Glomerular endothelial cell (primary cell): ENCODE results near the gene ZNF576. TPM values are rescaled to one million over a fixed set of nuclear protein-coding genes. Genes with fewer than 3 reads are reported as not detected.
"Not testable (repeated sequence)": the region's sequence is repeated elsewhere in the genome, so short reads cannot be mapped to it uniquely, and the experiment has no call there.

Source experiments
- DNase-seq: peaks from one replicate; pipeline ENCODE4 v3.0.0-alpha.2; 2011; ENCODE audit warnings: low read depth, low spot score; ENCODE audit errors: extremely low read depth
- total RNA-seq: library from RNA; depleted of rRNA; stranded (reverse); fragments of >200 nt; gene quantifications from 2 replicates; pipeline ENCODE4 v1.2.3, GENCODE V29; 2015

Gene ZNF576
- total RNA-seq, 1 donor from 2014 or later, result 11.2 TPM

GRCh38 chr19:43644181-43644580 lies 47.8 kb downstream of the ZNF576 start:
- no peak for DNase-seq

GRCh38 chr19:43648633-43649032 lies 52.2 kb downstream of the ZNF576 start:
- DNase-seq, result no peak

GRCh38 chr19:43649514-43649913 lies 53.1 kb downstream of the ZNF576 start:
- no peak for DNase-seq

DNA sequence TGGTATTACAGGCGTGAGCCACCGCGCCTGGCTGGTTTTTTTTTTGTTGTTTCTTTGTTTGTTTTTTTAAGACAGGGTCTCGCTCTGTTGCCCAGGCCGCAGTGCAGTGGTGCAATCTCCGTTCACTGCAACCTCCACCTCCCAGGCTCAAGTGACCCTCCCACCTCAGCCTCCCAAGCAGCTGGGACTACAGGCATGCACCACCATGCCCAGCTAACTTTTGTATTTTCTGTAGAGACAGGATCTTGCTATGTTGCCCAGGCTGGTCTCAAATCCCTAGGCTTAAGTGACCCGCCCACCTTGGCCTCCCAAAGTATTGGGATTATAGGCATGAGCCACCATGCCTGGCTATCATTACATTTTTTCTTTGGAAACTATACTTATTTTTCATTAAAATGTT lies 53.9 kb downstream of the ZNF576 start:
- not testable (repeated sequence) for DNase-seq

Other genes starting within 250 kb of the ZNF576 start
- 0.06 and 1.0 TPM in 2 replicates for gene CD177, start 242.9 kb upstream of the ZNF576 start, total RNA-seq
- gene TEX101, start 181.7 kb upstream of the ZNF576 start, total RNA-seq, result not detected in 2 replicates
- gene LYPD3, start 131.0 kb upstream of the ZNF576 start, total RNA-seq, result not detected in 2 replicates
- gene PHLDB3, start 91.8 kb upstream of the ZNF576 start, total RNA-seq, result 8.2 and 9.6 TPM in 2 replicates
- 44.6 and 76.0 TPM in 2 replicates for gene ETHE1, start 69.4 kb upstream of the ZNF576 start, total RNA-seq
- gene ZNF575, start 63.4 kb upstream of the ZNF576 start, total RNA-seq, result not detected in 2 replicates
- gene XRCC1, start 21.1 kb upstream of the ZNF576 start, total RNA-seq, result 28.5 and 34.3 TPM in 2 replicates
- gene PINLYP, start 20.8 kb upstream of the ZNF576 start, total RNA-seq, result 2.5 TPM in 1 of 2 replicates, not detected in the other
- gene IRGQ, start 461 bp upstream of the ZNF576 start, total RNA-seq, result 38.3 and 58.3 TPM in 2 replicates
- 0.29 TPM in 1 of 2 replicates, not detected in the other for gene SRRM5, start 15.5 kb downstream of the ZNF576 start, total RNA-seq
- 62.6 and 72.5 TPM in 2 replicates for gene ZNF428, start 23.0 kb downstream of the ZNF576 start, total RNA-seq
- gene CADM4, start 43.3 kb downstream of the ZNF576 start, total RNA-seq, result 5.7 and 8.3 TPM in 2 replicates
- gene PLAUR, start 73.6 kb downstream of the ZNF576 start, total RNA-seq, result 99.7 and 140 TPM in 2 replicates
- gene IRGC, start 119.5 kb downstream of the ZNF576 start, total RNA-seq, result not detected in 2 replicates
- gene SMG9, start 158.4 kb downstream of the ZNF576 start, total RNA-seq, result 21.3 and 24.5 TPM in 2 replicates
- 0.10 and 0.23 TPM in 2 replicates for gene KCNN4, start 184.4 kb downstream of the ZNF576 start, total RNA-seq
- gene LYPD5, start 205.9 kb downstream of the ZNF576 start, total RNA-seq, result 0.93 and 2.7 TPM in 2 replicates
- gene ZNF283, start 230.7 kb downstream of the ZNF576 start, total RNA-seq, result 3.5 and 6.3 TPM in 2 replicates